CD4-positive, alpha-beta memory T cell (primary cell): ENCODE measurements around the gene CDKAL1. TPM values are rescaled to one million over a fixed set of nuclear protein-coding genes. Genes with fewer than 3 reads are reported as not detected.
"Not testable (repeated sequence)": the region's sequence is repeated elsewhere in the genome, so short reads cannot be mapped to it uniquely, and the experiment has no call there.

ENCODE experiments used
- CTCF ChIA-PET: fragments of 350-600 bp; sonication (Branson Sonifier 250); formaldehyde crosslinking; loops from one replicate; lab custom pipeline; 2021; ENCODE audit warnings: inconsistent platforms; ENCODE audit not compliant: partially characterized antibody; lab: Charles Lee
- POLR2A ChIA-PET: fragments of 350-600 bp; sonication (Branson Sonifier 250); formaldehyde crosslinking; loops from one replicate; lab custom pipeline; 2021; ENCODE audit not compliant: partially characterized antibody; lab: Charles Lee
- DNase-seq, 5 donors: peaks; one replicate each; pipeline versions ENCODE4 v3.0.0 to v3.0.0-alpha.2; 2020 to 2022; ENCODE audit warnings: mixed read lengths in 1 of 5
- H3K27ac ChIP-seq: one replicate; pipeline ENCODE4 v1.7.0; 2013; ENCODE audit warnings: low read depth, low read length
- H3K27me3 ChIP-seq: 2 replicates; pipeline ENCODE4 v1.7.0; 2013; ENCODE audit warnings: mild to moderate bottlenecking, low read length, moderate library complexity; ENCODE audit not compliant: insufficient read depth
- H3K36me3 ChIP-seq: 2 replicates; pipeline ENCODE4 v1.7.0; 2013; ENCODE audit warnings: mild to moderate bottlenecking, low read length, moderate library complexity; ENCODE audit not compliant: insufficient read depth
- H3K4me1 ChIP-seq: 2 replicates; pipeline ENCODE4 v1.7.0; 2013; ENCODE audit warnings: mild to moderate bottlenecking, low read length, moderate library complexity; ENCODE audit not compliant: insufficient read depth
- H3K4me3 ChIP-seq, 2 donors: one replicate each; pipeline ENCODE4 v1.7.0; 2013; ENCODE audit warnings: low read length in 2 of 2, mild to moderate bottlenecking in 1 of 2
- H3K9me3 ChIP-seq, 2 donors: one replicate each; pipeline ENCODE4 v1.7.0; 2013; ENCODE audit warnings: low read length in 2 of 2, control low read depth in 1 of 2; ENCODE audit not compliant: control insufficient read depth in 1 of 2
- H3K27ac Mint-ChIP-seq, 7 donors: one replicate each; pipeline ENCODE4 v1.8.0; 2020 to 2021; ENCODE audit warnings: mixed read lengths in 7 of 7, mild to moderate bottlenecking in 6 of 7, inconsistent platforms in 3 of 7, moderate library complexity in 3 of 7
- H3K27me3 Mint-ChIP-seq, 2 donors: one replicate each; pipeline ENCODE4 v1.8.0; 2020 to 2021; ENCODE audit warnings: mixed read lengths in 2 of 2
- H3K36me3 Mint-ChIP-seq, 2 donors: one replicate each; pipeline ENCODE4 v1.8.0; 2020 to 2021; ENCODE audit warnings: mixed read lengths in 2 of 2, inconsistent platforms in 1 of 2, mild to moderate bottlenecking in 1 of 2
- H3K4me1 Mint-ChIP-seq, 4 donors: one replicate each; pipeline ENCODE4 v1.8.0; 2020 to 2021; ENCODE audit warnings: mixed read lengths in 4 of 4, mild to moderate bottlenecking in 1 of 4
- H3K4me3 Mint-ChIP-seq, 8 donors: one replicate each; pipeline ENCODE4 v1.8.0; 2020 to 2021; ENCODE audit warnings: mixed read lengths in 8 of 8, mild to moderate bottlenecking in 7 of 8, moderate library complexity in 6 of 8, inconsistent platforms in 3 of 8
- H3K9me3 Mint-ChIP-seq, 8 donors: one replicate each; pipeline ENCODE4 v1.8.0; 2020 to 2021; ENCODE audit warnings: mixed read lengths in 8 of 8, mild to moderate bottlenecking in 5 of 8, inconsistent platforms in 3 of 8, moderate library complexity in 1 of 8
- intact Hi-C: fragments of 100-400 bp; cut with micrococcal nuclease; formaldehyde crosslinking; loops from one replicate; pipeline ENCODE4 v1.15.1; 2023
- polyA plus RNA-seq, 2 donors: library from polyadenylated mRNA; unstranded; fragments of 300-500 nt; fragmentation: Illumina TruSeq; gene quantifications; one replicate each; pipeline ENCODE4 v1.2.3, GENCODE V29; 2021
- total RNA-seq, 2 experiments: library from RNA; stranded (reverse); gene quantifications; one replicate each; pipeline ENCODE4 v1.2.3, GENCODE V29; 2021

Gene CDKAL1
- total and polyA plus RNA-seq, 4 experiments from 2014 or later, result 22.3 to 41.8 (median 26.8) TPM

- H3K4me3 ChIP-seq, H3K27me3 Mint-ChIP-seq, H3K9me3 Mint-ChIP-seq, POLR2A ChIA-PET, H3K4me3 Mint-ChIP-seq, CTCF ChIA-PET, DNase-seq, H3K27me3 ChIP-seq, intact Hi-C loops, H3K27ac ChIP-seq, H3K27ac Mint-ChIP-seq, H3K9me3 ChIP-seq, H3K4me1 ChIP-seq: not testable (repeated sequence)
- H3K36me3 Mint-ChIP-seq, result peaks cover 30 to 45% of the 10 kb centered on the region in 2 donors
- H3K4me1 Mint-ChIP-seq, result peaks cover 0 to 12% (median 8%) of the 10 kb centered on the region in 4 donors
- H3K36me3 ChIP-seq, result peaks cover 22% of the 10 kb centered on the region
These were observed 15.1 kb downstream of the CDKAL1 start for GRCh38 chr6:20549398-20549797.

GRCh38 chr6:20554326-20554725 is 20.1 kb downstream of the CDKAL1 start:
- CTCF ChIA-PET, result interaction anchor here (2.5 kb wide), 1 partner anchor 10 kb away, joined by 7 read pairs; no protein-coding TSS in a partner anchor

GRCh38 chr6:20554817-20555216 is 20.6 kb downstream of the CDKAL1 start:
- no peaks in the 10 kb centered on the region for H3K27me3 ChIP-seq
- no peaks in the 10 kb centered on the region for H3K4me1 ChIP-seq
- ChIA-PET CTCF (interaction anchor here (1.2 to 2.5 kb wide), 2 partner anchors 9 to 1034 kb away, joined by 3 to 7 read pairs; no protein-coding TSS in a partner anchor), POLR2A (no interaction called here)
- H3K36me3 ChIP-seq, result peaks cover 4% of the 10 kb centered on the region
- H3K9me3 Mint-ChIP-seq, result no peaks in the 10 kb centered on the region
- H3K4me3 ChIP-seq, result no peak overlapping the region
- peaks cover 0 to 4% (median 3%) of the 10 kb centered on the region in 4 donors for H3K4me1 Mint-ChIP-seq
- H3K9me3 ChIP-seq, result no peaks in the 10 kb centered on the region
- no peak overlapping the region for H3K4me3 Mint-ChIP-seq
- intact Hi-C loops, result no loop called here
- no peak overlapping the region for H3K27ac ChIP-seq
- H3K27ac Mint-ChIP-seq, result peak overlapping the region in 1 of 7 donors; percentile 3
- H3K36me3 Mint-ChIP-seq, result peaks cover 17 to 37% of the 10 kb centered on the region in 2 donors
- DNase-seq, result no peak
- no peaks in the 10 kb centered on the region for H3K27me3 Mint-ChIP-seq

More at GRCh38 chr6:20554326-20554725, 20.1 kb downstream of the CDKAL1 start:
- H3K36me3 ChIP-seq, result peaks cover 4% of the 10 kb centered on the region
- H3K27ac ChIP-seq, result no peak overlapping the region
- POLR2A ChIA-PET, result no interaction called here
- H3K4me3 ChIP-seq, result no peak overlapping the region
- peaks cover 18 to 37% of the 10 kb centered on the region in 2 donors for H3K36me3 Mint-ChIP-seq
- H3K9me3 Mint-ChIP-seq, result no peaks in the 10 kb centered on the region
- no peak overlapping the region for H3K27ac Mint-ChIP-seq
- H3K9me3 ChIP-seq, result no peaks in the 10 kb centered on the region
- intact Hi-C loops, result no loop called here
- no peak for DNase-seq
- H3K27me3 ChIP-seq, result no peaks in the 10 kb centered on the region
- no peaks in the 10 kb centered on the region for H3K4me1 ChIP-seq
- peaks cover 0 to 4% (median 3%) of the 10 kb centered on the region in 4 donors for H3K4me1 Mint-ChIP-seq
- H3K27me3 Mint-ChIP-seq, result no peaks in the 10 kb centered on the region
- no peak overlapping the region for H3K4me3 Mint-ChIP-seq

- Mint-ChIP-seq H3K27me3 (no peaks in the 10 kb centered on the region), H3K36me3 (peaks cover 5 to 19% of the 10 kb centered on the region in 2 donors), H3K4me1 (peaks cover under 1 to 8% (median 5%) of the 10 kb centered on the region in 4 donors), H3K27ac (no peak overlapping the region), H3K9me3 (no peaks in the 10 kb centered on the region), H3K4me3 (no peak overlapping the region)
- intact Hi-C loops, result no loop called here
- peaks cover 5% of the 10 kb centered on the region for H3K4me1 ChIP-seq
- no peak for DNase-seq
- no peaks in the 10 kb centered on the region for H3K27me3 ChIP-seq
- ChIA-PET POLR2A (no interaction called here), CTCF (interaction anchor here (1.2 to 2.4 kb wide), 2 partner anchors 1029 to 1033 kb away, joined by 4 to 16 read pairs; partner anchors contain the start of gene SOX4)
- H3K4me3 ChIP-seq, result no peak overlapping the region
- no peak overlapping the region for H3K27ac ChIP-seq
- H3K9me3 ChIP-seq, result no peaks in the 10 kb centered on the region
- no peaks in the 10 kb centered on the region for H3K36me3 ChIP-seq
These were observed 25.8 kb downstream of the CDKAL1 start for GRCh38 chr6:20559924-20560551.

GRCh38 chr6:20563377-20563776 is 29.1 kb downstream of the CDKAL1 start:
- Mint-ChIP-seq H3K4me3 (no peak overlapping the region), H3K9me3 (no peaks in the 10 kb centered on the region), H3K27me3 (no peaks in the 10 kb centered on the region), H3K36me3 (peaks cover 0 to 8% of the 10 kb centered on the region in 2 donors), H3K27ac (no peak overlapping the region), H3K4me1 (peaks cover 6 to 8% (median 6%) of the 10 kb centered on the region in 4 donors)
- ChIA-PET POLR2A (no interaction called here), CTCF (interaction anchor here (0.9 to 5.7 kb wide), 10 partner anchors 9 to 1035 kb away, joined by 3 to 124 read pairs (median 4); partner anchors contain the start of gene SOX4)
- Histone ChIP-seq H3K36me3 (no peaks in the 10 kb centered on the region), H3K4me1 (peaks cover 5% of the 10 kb centered on the region), H3K4me3 (no peak overlapping the region), H3K9me3 (no peaks in the 10 kb centered on the region), H3K27me3 (no peaks in the 10 kb centered on the region), H3K27ac (no peak overlapping the region)
- DNase-seq, result no peak
- intact Hi-C loops, result no loop called here

GRCh38 chr6:20564269-20564668 is 30.0 kb downstream of the CDKAL1 start:
- H3K9me3 ChIP-seq, result no peaks in the 10 kb centered on the region
- Mint-ChIP-seq H3K4me1 (peaks cover 6 to 8% (median 7%) of the 10 kb centered on the region in 4 donors), H3K4me3 (no peak overlapping the region), H3K9me3 (no peaks in the 10 kb centered on the region), H3K27ac (no peak overlapping the region), H3K36me3 (peaks cover 6 to 9% of the 10 kb centered on the region in 2 donors), H3K27me3 (no peaks in the 10 kb centered on the region)
- H3K36me3 ChIP-seq, result no peaks in the 10 kb centered on the region
- H3K4me3 ChIP-seq, result no peak overlapping the region
- no peak overlapping the region for H3K27ac ChIP-seq
- intact Hi-C loops, result loop anchor here (1.0 kb wide), 1 partner anchor 1025 kb away; no protein-coding TSS in a partner anchor
- POLR2A ChIA-PET, result no interaction called here
- H3K27me3 ChIP-seq, result no peaks in the 10 kb centered on the region
- peaks cover 5% of the 10 kb centered on the region for H3K4me1 ChIP-seq
- DNase-seq, result peak in 4 of 5 donors; percentile 25 to 34 (median 26)
- CTCF ChIA-PET, result interaction anchor here (1.0 to 5.7 kb wide), 13 partner anchors 8 to 1037 kb away, joined by 3 to 124 read pairs (median 4); partner anchors contain the start of gene SOX4

GRCh38 chr6:20564777-20565176 is 30.5 kb downstream of the CDKAL1 start:
- Histone ChIP-seq H3K4me3 (no peak overlapping the region), H3K9me3 (no peaks in the 10 kb centered on the region), H3K4me1 (peaks cover 5% of the 10 kb centered on the region), H3K27me3 (no peaks in the 10 kb centered on the region), H3K36me3 (no peaks in the 10 kb centered on the region), H3K27ac (no peak overlapping the region)
- peaks cover 6 to 10% (median 7%) of the 10 kb centered on the region in 4 donors for H3K4me1 Mint-ChIP-seq
- no peaks in the 10 kb centered on the region for H3K9me3 Mint-ChIP-seq
- no peak overlapping the region for H3K4me3 Mint-ChIP-seq
- peaks cover 11 to 12% of the 10 kb centered on the region in 2 donors for H3K36me3 Mint-ChIP-seq
- no peak for DNase-seq
- POLR2A ChIA-PET, result no interaction called here
- H3K27ac Mint-ChIP-seq, result peak overlapping the region in 1 of 7 donors; percentile 17
- intact Hi-C loops, result loop anchor here (1.0 kb wide), 1 partner anchor 1025 kb away; no protein-coding TSS in a partner anchor
- CTCF ChIA-PET, result interaction anchor here (1.0 to 5.7 kb wide), 8 partner anchors 8 to 1037 kb away, joined by 3 to 124 read pairs (median 4); partner anchors contain the start of gene SOX4
- no peaks in the 10 kb centered on the region for H3K27me3 Mint-ChIP-seq
